Tibial nerve (tissue), 4 donors: ENCODE results near the gene ANKRD44.

ENCODE experiments used
- EP300 ChIP-seq, 2 donors: sonication (generic); formaldehyde crosslinking; IDR thresholded peaks; one replicate each; pipeline ENCODE4 v1.6.1; 2017; ENCODE audit warnings: antibody characterized with exemption in 2 of 2, mild to moderate bottlenecking in 1 of 2
- POLR2A ChIP-seq, 2 donors: fragments of 450-650 bp; IDR thresholded peaks; one replicate each; pipeline ENCODE4 v1.6.1; 2017; ENCODE audit warnings: antibody characterized with exemption in 2 of 2, mild to moderate bottlenecking in 2 of 2, moderate library complexity in 2 of 2
- TF ChIP-seq, protein P1 (sequence below), 5 experiments: fragments of 200-600 bp in 3 of 5; fragments of 450-650 bp in 2 of 5; sonication (generic) in 3 of 5; IDR thresholded peaks; one replicate each; pipeline ENCODE4 v1.5.1; 2016 to 2019; ENCODE audit warnings: antibody characterized with exemption in 5 of 5, mild to moderate bottlenecking in 3 of 5, moderate library complexity in 2 of 5

DNA sequence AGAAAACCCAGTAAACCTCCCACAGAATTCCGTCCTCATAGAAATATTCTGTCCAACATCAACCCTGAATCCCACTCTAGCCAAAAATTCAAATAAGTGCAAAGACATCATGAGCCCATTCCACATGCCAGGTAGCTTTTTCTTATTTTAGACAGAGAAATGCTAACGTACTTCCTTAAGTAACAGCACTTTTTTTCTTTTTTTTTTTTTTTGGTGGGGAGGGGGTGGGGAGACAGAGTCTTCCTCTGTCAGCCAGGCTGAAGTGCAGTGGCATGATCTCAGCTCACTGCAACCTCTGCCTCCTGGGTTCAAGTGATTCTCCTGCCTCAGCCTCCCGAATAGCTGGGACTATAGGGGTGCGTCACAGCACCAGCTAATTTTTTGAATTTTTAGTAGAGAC, 45.5 kb downstream of the ANKRD44 start:
- TF ChIP-seq POLR2A (IDR thresholded peaks at IDR 0.05), result no peak
- TF ChIP-seq, protein P1, sequence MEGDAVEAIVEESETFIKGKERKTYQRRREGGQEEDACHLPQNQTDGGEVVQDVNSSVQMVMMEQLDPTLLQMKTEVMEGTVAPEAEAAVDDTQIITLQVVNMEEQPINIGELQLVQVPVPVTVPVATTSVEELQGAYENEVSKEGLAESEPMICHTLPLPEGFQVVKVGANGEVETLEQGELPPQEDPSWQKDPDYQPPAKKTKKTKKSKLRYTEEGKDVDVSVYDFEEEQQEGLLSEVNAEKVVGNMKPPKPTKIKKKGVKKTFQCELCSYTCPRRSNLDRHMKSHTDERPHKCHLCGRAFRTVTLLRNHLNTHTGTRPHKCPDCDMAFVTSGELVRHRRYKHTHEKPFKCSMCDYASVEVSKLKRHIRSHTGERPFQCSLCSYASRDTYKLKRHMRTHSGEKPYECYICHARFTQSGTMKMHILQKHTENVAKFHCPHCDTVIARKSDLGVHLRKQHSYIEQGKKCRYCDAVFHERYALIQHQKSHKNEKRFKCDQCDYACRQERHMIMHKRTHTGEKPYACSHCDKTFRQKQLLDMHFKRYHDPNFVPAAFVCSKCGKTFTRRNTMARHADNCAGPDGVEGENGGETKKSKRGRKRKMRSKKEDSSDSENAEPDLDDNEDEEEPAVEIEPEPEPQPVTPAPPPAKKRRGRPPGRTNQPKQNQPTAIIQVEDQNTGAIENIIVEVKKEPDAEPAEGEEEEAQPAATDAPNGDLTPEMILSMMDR (IDR thresholded peaks at IDR 0.05), result no peak
- no peak for TF ChIP-seq EP300 (IDR thresholded peaks at IDR 0.05)
